CD14-positive monocyte (primary cell): ENCODE results near the gene SMURF2. TPM values are rescaled to one million over a fixed set of nuclear protein-coding genes. Genes with fewer than 3 reads are reported as not detected.

Experiments used
- DNase-seq, 3 donors: peaks; one replicate each; pipeline ENCODE4 v3.0.0-alpha.2; 2011 to 2022
- H2AFZ ChIP-seq: 2 replicates; pipeline ENCODE4 v1.6.0; 2012; ENCODE audit warnings: mild to moderate bottlenecking, low read depth, low read length, inconsistent platforms; ENCODE audit not compliant: insufficient read depth, poor library complexity, severe bottlenecking
- H3K27ac ChIP-seq, 2 donors: 1 replicate in 1 of 2; 2 replicates in 1 of 2; pipeline ENCODE4 v1.5.1; 2012 to 2013; ENCODE audit warnings: low read length in 2 of 2, control low read depth in 1 of 2, inconsistent platforms in 1 of 2, low read depth in 1 of 2, mild to moderate bottlenecking in 1 of 2
- H3K27me3 ChIP-seq, 2 donors: one replicate each; pipeline versions ENCODE4 v1.6.0 to v1.6.1; 2011 to 2013; ENCODE audit warnings: low read length in 2 of 2; ENCODE audit not compliant: control insufficient read depth in 2 of 2, insufficient read depth in 2 of 2
- H3K36me3 ChIP-seq, 2 donors: replicated peaks in 1 of 2; 1 replicate in 1 of 2; 2 replicates in 1 of 2; pipeline versions ENCODE4 v1.5.1 to v1.6.1; 2012 to 2013; ENCODE audit warnings: low read length in 2 of 2, control low read depth in 1 of 2, inconsistent platforms in 1 of 2, mild to moderate bottlenecking in 1 of 2; ENCODE audit not compliant: insufficient read depth in 2 of 2, control insufficient read depth in 1 of 2
- H3K4me1 ChIP-seq, 2 donors: 1 replicate in 1 of 2; 2 replicates in 1 of 2; pipeline versions ENCODE4 v1.5.1 to v1.6.1; 2012 to 2013; ENCODE audit warnings: low read length in 2 of 2, control low read depth in 1 of 2, inconsistent platforms in 1 of 2, mild to moderate bottlenecking in 1 of 2, moderate library complexity in 1 of 2; ENCODE audit not compliant: insufficient read depth in 2 of 2, control insufficient read depth in 1 of 2
- H3K4me2 ChIP-seq: replicated peaks from 2 replicates; pipeline ENCODE3; 2012; ENCODE audit warnings: low read length, moderate library complexity, mild to moderate bottlenecking; ENCODE audit not compliant: poor library complexity, severe bottlenecking; ENCODE audit errors: extremely low read depth
- H3K4me3 ChIP-seq, 3 experiments: fragments of 200-600 bp in 1 of 3; sonication (generic) in 1 of 3; replicated peaks in 1 of 3; 1 replicate in 2 of 3; 2 replicates in 1 of 3; pipeline ENCODE4 v1.5.1; 2011 to 2013; ENCODE audit warnings: low read length in 3 of 3, mild to moderate bottlenecking in 3 of 3, control low read depth in 2 of 3, low read depth in 2 of 3, inconsistent platforms in 1 of 3, moderate library complexity in 1 of 3
- H3K79me2 ChIP-seq: 2 replicates; pipeline ENCODE4 v1.6.0; 2012; ENCODE audit warnings: mild to moderate bottlenecking, control low read depth, inconsistent platforms, low read length, moderate library complexity; ENCODE audit not compliant: insufficient read depth
- H3K9ac ChIP-seq: 2 replicates; pipeline ENCODE4 v1.6.0; 2017; ENCODE audit warnings: low read length, mild to moderate bottlenecking; ENCODE audit not compliant: insufficient read depth, poor library complexity, severe bottlenecking
- H3K9me3 ChIP-seq, 2 donors: replicated peaks in 1 of 2; 1 replicate in 1 of 2; 2 replicates in 1 of 2; pipeline versions ENCODE4 v1.5.1 to v1.6.1; 2012 to 2013; ENCODE audit warnings: low read length in 2 of 2, control low read depth in 1 of 2; ENCODE audit not compliant: control insufficient read depth in 1 of 2, insufficient read depth in 1 of 2
- H4K20me1 ChIP-seq: 2 replicates; pipeline ENCODE4 v1.6.0; 2012; ENCODE audit warnings: mild to moderate bottlenecking, low read length, control low read depth, moderate library complexity; ENCODE audit not compliant: insufficient read depth
- H3K27ac Mint-ChIP-seq, 7 donors: one replicate each; pipeline ENCODE4 v1.8.0; 2020; ENCODE audit warnings: mild to moderate bottlenecking in 7 of 7, mixed read lengths in 7 of 7, moderate library complexity in 6 of 7, inconsistent platforms in 2 of 7
- H3K27me3 Mint-ChIP-seq, 3 donors: one replicate each; pipeline ENCODE4 v1.8.0; 2021 to 2022; ENCODE audit warnings: low read depth in 3 of 3, mild to moderate bottlenecking in 3 of 3, mixed read lengths in 3 of 3, moderate library complexity in 3 of 3, inconsistent platforms in 1 of 3
- H3K36me3 Mint-ChIP-seq, 2 donors: one replicate each; pipeline ENCODE4 v1.8.0; 2020; ENCODE audit warnings: mixed read lengths in 2 of 2, inconsistent platforms in 1 of 2, mild to moderate bottlenecking in 1 of 2
- H3K4me1 Mint-ChIP-seq: one replicate; pipeline ENCODE4 v1.8.0; 2020; ENCODE audit warnings: mild to moderate bottlenecking, mixed read lengths
- H3K4me3 Mint-ChIP-seq, 2 donors: one replicate each; pipeline ENCODE4 v1.8.0; 2020; ENCODE audit warnings: mild to moderate bottlenecking in 2 of 2, mixed read lengths in 2 of 2, moderate library complexity in 1 of 2
- H3K9me3 Mint-ChIP-seq, 7 donors: one replicate each; pipeline ENCODE4 v1.8.0; 2020 to 2022; ENCODE audit warnings: mixed read lengths in 7 of 7, mild to moderate bottlenecking in 6 of 7, moderate library complexity in 6 of 7, inconsistent platforms in 2 of 7
- CTCF ChIP-seq: fragments of 200-600 bp; IDR thresholded peaks from one replicate; pipeline ENCODE4 v1.8.0; 2022; ENCODE audit warnings: antibody characterized with exemption, mild to moderate bottlenecking
- WGBS: methylation state at CpG from one replicate; pipeline ENCODE4 v1.1.5; 2013; ENCODE audit warnings: missing lambda C conversion rate; ENCODE audit not compliant: insufficient coverage; 5-methylcytosine and 5-hydroxymethylcytosine counted together
- intact Hi-C, 2 donors: fragments of 100-400 bp; cut with micrococcal nuclease; formaldehyde crosslinking; loops; one replicate each; pipeline versions ENCODE4 v1.15.0 to v1.15.1; 2023
- polyA plus RNA-seq, 3 donors: library from polyadenylated mRNA; depleted of rRNA in 1 of 3; unstranded in 2 of 3; stranded (reverse) in 1 of 3; fragments of 300-500 nt in 2 of 3; fragments of >200 nt in 1 of 3; fragmentation: Illumina TruSeq in 2 of 3; gene quantifications; 1 replicate in 2 of 3; 2 replicates in 1 of 3; pipeline ENCODE4 v1.2.3, GENCODE V29; 2012 to 2021

Gene SMURF2
- polyA plus RNA-seq, 3 donors: 2.2 to 12.9 (median 4.5) TPM

- no CpG with 5 or more reads among the region's 8 CpGs for WGBS
- intact Hi-C loops: no loop called here
- Histone ChIP-seq H3K4me1 (peaks cover 30 to 48% of the 10 kb centered on the region in 2 donors), H3K36me3 (peaks cover 66 to 69% of the 10 kb centered on the region in 2 donors), H2AFZ (no peak overlapping the region), H3K27me3 (no peaks in the 10 kb centered on the region), H3K4me2 (no peak overlapping the region), H4K20me1 (peaks cover 83% of the 10 kb centered on the region), H3K27ac (no peak overlapping the region), H3K9ac (no peak overlapping the region), H3K4me3 (no peak overlapping the region), H3K79me2 (peaks cover 83% of the 10 kb centered on the region), H3K9me3 (no peaks in the 10 kb centered on the region)
- peaks cover 0 to 2% (median 0%) of the 10 kb centered on the region in 7 donors for H3K9me3 Mint-ChIP-seq
- H3K36me3 Mint-ChIP-seq: peaks cover 70 to 71% of the 10 kb centered on the region in 2 donors
- no peak for TF ChIP-seq CTCF
- peaks cover 58% of the 10 kb centered on the region for H3K4me1 Mint-ChIP-seq
- H3K27me3 Mint-ChIP-seq: peaks cover 0 to 2% (median 0%) of the 10 kb centered on the region in 3 donors
- H3K4me3 Mint-ChIP-seq: no peak overlapping the region
- H3K27ac Mint-ChIP-seq: peak overlapping the region in 4 of 7 donors; percentile 37 to 60 (median 52)
- DNase-seq: no peak
Measured at GRCh38 chr17:64500487-64500859, 161.6 kb downstream of the SMURF2 start.

GRCh38 chr17:64499805-64500486 is 162.2 kb downstream of the SMURF2 start:
- H3K9me3 ChIP-seq: no peaks in the 10 kb centered on the region
- H3K4me1 ChIP-seq: peaks cover 35 to 53% of the 10 kb centered on the region in 2 donors
- no peak for TF ChIP-seq CTCF
- H3K27me3 Mint-ChIP-seq: peaks cover 0 to 2% (median 0%) of the 10 kb centered on the region in 3 donors
- H3K9ac ChIP-seq: no peak overlapping the region
- H3K36me3 ChIP-seq: peaks cover 66 to 69% of the 10 kb centered on the region in 2 donors
- DNase-seq: no peak
- 86% methylated on average over 4 of the region's 6 CpGs for whole genome bisulfite sequencing
- no peak overlapping the region for H2AFZ ChIP-seq
- no peaks in the 10 kb centered on the region for H3K27me3 ChIP-seq
- H3K27ac Mint-ChIP-seq: peak overlapping the region in 5 of 7 donors; percentile 48 to 69 (median 55)
- H3K36me3 Mint-ChIP-seq: peaks cover 68 to 69% of the 10 kb centered on the region in 2 donors
- H3K79me2 ChIP-seq: peaks cover 83% of the 10 kb centered on the region
- H3K9me3 Mint-ChIP-seq: peaks cover 0 to 1% (median 0%) of the 10 kb centered on the region in 7 donors
- intact Hi-C loops: loop anchor here in 1 of 2 donors (10.0 kb wide), 1 partner anchor 195 kb away; no protein-coding TSS in a partner anchor
- H3K27ac ChIP-seq: no peak overlapping the region
- no peak overlapping the region for H3K4me2 ChIP-seq
- H3K4me1 Mint-ChIP-seq: peaks cover 63% of the 10 kb centered on the region
- no peak overlapping the region for H3K4me3 Mint-ChIP-seq
- H3K4me3 ChIP-seq: no peak overlapping the region
- peaks cover 78% of the 10 kb centered on the region for H4K20me1 ChIP-seq
